NCI-H82 (cell line): ENCODE data around the gene USP6NL.

Source experiments
- DNase-seq: peaks from one replicate; lab custom pipeline; 2025; lab: John Stamatoyannopoulos, UW

Gene USP6NL

GRCh38 chr10:11593612-11594011, 17.8 kb downstream of the USP6NL start:
- DNase-seq, result no peak

- no peak for DNase-seq
Measured at GRCh38 chr10:11589738-11590137, 21.7 kb downstream of the USP6NL start.

- no peak for DNase-seq
Measured at GRCh38 chr10:11588873-11589574, 22.4 kb downstream of the USP6NL start.

- DNase-seq, result no peak
Measured at GRCh38 chr10:11587722-11588259, 23.7 kb downstream of the USP6NL start.

- DNase-seq, result no peak
Measured at GRCh38 chr10:11586170-11586569, 25.3 kb downstream of the USP6NL start.

DNA sequence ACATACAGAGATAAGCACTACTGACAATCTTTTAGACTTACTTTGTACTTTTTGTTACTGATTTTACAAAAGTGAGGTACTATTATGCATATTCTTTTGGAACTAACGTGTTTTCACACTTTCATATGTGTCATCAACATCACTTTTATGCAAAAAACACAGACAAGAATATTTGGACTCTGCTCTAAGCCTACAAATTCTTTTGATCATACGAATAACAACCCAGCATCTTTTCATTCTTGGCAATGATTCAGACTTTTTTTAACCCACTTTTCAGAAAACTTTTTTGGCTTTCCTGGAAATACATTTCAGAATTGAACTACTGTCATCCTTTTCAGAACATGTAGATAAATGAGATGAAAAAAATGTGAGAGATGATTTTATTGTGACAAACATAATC, 30.2 kb downstream of the USP6NL start:
- no peak for DNase-seq

DNA sequence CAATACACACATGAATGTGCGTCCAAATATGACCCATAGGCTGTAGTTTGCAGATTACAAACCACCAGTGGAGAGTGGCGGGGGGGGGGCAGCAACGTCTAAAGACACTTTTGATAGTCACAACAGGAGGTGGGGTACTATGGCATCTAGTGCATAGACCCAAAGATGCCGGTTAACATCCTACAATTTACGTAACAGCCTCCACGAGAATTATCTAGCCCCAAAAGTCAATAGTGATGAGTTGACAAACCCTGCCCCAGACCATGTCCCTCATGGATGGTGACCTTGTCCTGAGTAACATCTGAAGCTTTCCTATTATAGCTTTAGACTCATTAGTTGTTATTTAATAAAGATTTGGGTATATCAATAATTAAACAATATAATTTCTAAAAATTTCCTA, 31.6 kb downstream of the USP6NL start:
- DNase-seq, result no peak

- no peak for DNase-seq
Measured at GRCh38 chr10:11578802-11579255, 32.6 kb downstream of the USP6NL start.

DNA sequence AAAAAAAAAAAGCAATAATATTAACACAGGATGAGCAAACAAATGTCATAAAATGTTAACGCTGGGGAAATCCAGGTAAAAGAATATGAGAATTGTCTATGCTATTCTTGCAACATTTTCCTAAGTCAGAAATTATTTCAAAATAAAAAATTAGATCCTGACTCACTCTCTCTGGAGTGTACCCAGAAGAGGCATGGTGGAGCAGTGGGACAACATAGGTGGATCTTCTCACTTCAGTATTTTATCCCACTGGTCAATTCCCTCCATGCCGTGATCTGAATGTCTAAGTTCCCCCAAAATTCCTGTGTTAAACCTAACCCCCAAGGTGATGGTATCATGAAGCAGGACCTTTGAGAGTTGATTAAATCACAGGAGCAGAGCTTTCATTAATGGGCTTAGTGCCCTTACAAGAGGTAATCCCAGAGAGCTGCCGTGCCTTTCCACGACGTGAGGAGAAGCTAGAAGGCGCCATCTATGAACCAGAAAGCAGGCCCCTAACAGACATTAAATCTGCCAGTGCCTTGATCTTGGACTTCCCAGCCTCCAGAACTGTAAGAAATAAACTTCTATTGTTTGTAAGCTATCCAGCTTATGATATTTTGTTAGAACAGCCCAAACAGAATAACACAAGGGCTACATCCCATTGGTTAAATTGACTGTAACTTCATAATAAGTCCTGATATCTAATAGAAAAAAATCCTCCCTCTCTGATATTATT, 35.2 kb downstream of the USP6NL start:
- peak; percentile 47 for DNase-seq

DNA sequence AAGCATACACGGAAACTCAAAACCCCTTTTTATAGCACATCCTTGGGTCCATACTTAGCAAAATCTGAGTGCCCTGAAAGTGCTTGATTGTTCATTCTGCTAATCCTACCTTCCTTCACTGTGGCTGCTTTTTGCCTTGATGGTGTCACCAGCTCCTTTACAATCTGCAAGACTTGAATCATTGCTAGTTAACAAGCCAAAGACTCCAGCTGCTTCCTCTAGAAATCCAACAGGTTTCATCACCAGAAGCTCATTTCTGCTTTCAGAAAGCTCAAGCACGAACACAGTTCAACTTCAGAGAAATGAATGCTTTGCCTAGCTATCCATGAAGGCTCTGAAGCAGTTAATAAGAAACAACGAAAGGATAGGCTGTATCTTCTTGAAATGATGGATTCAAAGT, 38.0 kb downstream of the USP6NL start:
- no peak for DNase-seq

GRCh38 chr10:11570751-11571150, 40.7 kb downstream of the USP6NL start:
- no peak for DNase-seq

DNA sequence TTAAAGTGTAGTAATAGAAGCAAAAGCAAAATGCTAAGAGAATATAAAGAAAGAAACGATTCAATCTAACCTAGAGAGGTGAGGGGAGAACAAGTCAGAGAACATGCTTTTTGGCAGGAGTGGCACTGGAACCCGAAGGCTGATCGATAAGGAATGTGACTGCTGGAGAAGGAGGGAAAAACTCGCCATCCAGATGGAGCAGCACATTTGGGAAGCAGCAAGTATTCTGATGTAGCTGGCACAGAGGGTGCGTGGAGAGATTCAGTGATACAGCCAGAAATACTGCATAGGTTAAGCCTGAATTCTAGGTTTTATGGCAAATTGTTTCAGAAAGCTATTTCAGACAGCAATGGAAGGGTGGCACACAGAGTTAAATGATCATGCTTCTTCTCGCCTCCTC, 42.0 kb downstream of the USP6NL start:
- no peak for DNase-seq

DNA sequence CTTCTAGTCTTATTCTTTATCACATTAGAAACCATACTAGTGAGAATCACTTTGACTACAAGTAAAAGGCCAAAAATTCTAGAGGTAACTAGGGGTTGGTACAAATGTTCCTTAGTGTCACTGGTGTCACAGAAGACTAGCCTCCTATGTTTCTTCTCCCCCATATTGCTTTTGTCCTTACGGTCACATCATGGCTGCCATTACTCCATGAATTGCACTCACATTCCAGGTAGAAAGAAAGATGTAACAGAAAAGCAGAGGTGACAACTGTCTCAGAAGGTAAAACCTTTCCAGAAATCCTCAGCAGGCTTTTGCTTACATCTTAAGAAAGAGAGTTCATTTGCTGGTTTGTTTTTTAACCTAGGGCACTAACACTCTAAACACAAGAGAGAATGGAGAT, 42.9 kb downstream of the USP6NL start:
- DNase-seq, result no peak

DNA sequence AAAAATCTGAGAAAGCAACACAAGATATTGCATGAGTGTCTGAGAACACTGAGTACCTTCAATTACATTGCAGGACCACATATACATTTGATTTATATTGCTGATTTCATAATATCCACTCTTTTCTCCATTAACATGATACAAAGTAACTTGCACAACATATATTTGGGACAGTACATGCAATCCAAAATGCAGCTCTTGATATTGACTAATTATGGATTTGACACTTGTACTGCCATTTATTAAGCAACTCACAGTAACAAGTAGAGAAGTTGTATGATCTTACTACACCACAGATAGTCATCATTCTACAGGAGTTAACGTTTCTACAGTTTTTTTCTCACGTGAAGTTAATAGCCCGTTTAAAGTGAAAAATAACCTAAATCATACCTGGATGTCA, 46.7 kb downstream of the USP6NL start:
- DNase-seq, result no peak

GRCh38 chr10:11563936-11564335, 47.5 kb downstream of the USP6NL start:
- DNase-seq, result peak; percentile 47

DNA sequence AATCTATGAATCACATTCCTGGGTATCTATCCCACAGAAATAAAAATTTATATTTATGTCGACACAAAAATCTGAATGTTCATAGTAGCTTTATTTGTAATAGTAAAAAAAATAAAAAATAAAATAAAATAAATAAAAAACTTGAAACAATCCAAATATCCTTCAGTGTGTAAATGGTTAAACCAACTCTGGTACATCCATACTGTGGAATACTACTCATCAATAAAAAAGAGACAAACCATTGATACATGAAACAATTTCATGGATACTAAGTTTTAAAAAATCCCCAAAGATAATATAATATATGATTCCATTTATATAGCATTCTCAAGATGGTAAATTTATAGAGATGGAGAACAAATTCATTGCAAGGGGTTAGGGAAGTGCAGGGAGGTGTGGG, 48.6 kb downstream of the USP6NL start:
- DNase-seq, result no peak

DNA sequence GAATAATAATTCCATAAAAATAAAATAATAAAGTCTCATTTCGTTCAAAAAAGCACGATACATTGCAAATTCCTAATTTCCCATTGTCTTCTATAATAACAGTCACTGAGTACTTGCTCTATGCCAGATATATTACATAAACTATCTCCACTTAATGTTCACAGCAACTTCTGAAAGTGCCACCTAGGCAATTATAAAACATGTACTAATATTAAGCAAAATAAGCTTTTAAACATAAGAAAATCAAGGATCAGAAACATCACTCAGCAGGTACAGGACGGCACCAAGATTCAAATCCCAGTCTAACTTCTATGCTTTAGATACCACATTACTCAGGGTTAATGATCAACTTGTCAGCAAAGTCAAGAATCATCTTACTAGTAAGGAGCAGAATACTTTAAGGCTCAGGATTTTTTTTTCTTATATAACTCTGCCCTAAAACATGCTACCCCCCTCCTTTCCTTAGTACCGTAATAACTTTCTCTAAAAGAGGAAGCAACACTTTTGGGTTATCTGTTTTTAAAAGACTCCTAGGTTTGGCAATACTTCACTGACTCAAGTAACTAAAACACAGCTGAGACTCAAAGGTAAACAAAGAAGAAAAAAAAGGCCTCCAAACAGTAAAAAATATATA, 51.3 kb downstream of the USP6NL start:
- DNase-seq, result no peak

DNA sequence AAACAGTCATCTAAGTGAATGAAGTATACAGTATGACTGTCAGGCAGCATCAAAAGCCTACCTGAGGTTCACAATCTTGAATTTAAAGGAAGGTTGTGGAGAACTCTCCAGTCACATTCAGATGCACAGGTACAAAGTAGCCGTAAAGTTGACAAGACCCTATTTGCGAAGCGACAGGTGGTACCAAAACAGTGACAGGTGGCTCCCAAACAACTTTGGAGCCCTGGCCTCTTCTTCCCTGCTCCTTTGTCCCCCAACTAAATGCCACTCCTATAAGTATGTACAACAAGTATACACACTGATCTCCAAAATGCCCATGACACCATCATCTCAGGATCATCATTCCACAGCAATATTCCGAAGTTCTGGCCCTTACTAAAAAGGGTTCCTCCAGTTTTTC, 53.5 kb downstream of the USP6NL start:
- no peak for DNase-seq

- no peak for DNase-seq
Measured at GRCh38 chr10:11557513-11557912, 53.9 kb downstream of the USP6NL start.

- DNase-seq, result no peak
Measured at GRCh38 chr10:11555556-11555955, 55.9 kb downstream of the USP6NL start.

DNA sequence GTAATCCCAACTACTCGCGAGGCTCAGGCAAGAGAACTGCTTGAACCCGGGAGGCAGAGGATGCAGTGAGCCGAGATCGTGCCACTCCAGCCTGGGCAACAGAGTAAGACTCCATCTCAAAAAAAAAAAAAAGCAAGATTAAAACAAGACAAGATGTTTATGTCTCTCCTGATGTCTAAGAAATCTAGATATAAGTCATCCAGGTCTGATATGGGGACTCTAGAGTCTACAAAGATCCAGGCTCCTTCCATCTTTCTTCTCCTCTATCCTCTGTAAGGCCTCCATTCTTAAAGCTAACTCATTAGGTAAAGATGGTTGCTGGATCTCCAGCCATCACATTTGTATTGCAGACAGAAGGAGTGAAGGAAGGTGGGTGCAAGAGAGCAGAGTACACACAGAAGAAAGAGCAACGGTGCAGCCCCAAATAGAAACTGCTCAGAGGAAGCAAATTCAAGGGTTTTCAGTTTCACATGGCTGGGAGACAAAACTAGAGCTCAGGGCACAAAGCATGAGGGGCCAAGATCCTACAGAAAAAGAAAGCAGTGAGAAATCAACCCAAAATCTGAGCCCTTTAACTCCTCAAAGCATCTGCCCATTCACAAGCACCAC, 57.6 kb downstream of the USP6NL start:
- DNase-seq, result no peak

DNA sequence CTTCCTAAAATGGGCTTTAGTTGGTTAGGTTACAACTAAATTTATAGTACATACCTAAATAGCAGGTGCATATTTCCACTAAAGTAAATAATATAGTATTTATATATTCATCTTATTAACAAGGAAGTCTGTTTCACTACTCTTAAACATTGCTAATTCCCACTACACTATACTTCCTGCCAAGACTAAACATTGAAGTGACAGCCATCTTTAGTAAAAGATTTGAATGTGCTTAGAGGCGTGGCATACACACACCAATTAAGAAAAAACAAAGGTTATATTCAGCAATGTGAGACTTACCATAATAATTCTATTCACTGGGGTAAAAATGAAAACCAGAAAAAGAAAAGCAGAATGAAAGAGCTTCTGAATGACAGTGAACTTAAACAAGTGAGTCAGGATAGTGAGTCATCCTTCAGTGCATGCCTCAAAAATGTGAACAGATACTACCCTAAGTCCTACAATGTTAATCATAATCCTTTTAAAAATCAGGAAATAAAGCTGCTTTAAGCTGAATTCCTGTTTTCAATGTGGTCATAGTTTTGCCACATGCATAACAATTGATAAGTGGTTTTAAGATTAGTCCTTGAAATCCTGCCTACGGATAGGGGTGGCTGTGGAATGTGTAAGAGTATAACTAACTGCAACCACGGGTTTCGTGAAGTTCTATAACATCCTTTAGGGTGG, 59.4 kb downstream of the USP6NL start:
- peak; percentile 1 for DNase-seq
